Hematopoietic multipotent progenitor cell (in vitro differentiated cells): ENCODE results near the gene GIMAP2. TPM values are rescaled to one million over a fixed set of nuclear protein-coding genes. Genes with fewer than 3 reads are reported as not detected.

ENCODE experiments used
- DNase-seq, 3 donors: peaks; one replicate each; pipeline ENCODE4 v3.0.0-alpha.2; 2011 to 2015; ENCODE audit warnings: low read depth in 2 of 3, low spot score in 2 of 3
- total RNA-seq: library from RNA; depleted of rRNA; stranded (reverse); fragments of >200 nt; gene quantifications from one replicate; pipeline ENCODE4 v1.2.3, GENCODE V29; 2012

The GIMAP2 gene
- total RNA-seq, 1 donor, result 110 TPM

GRCh38 chr7:150731916-150732315 is 46.4 kb downstream of the GIMAP2 start:
- DNase-seq, result no peak

GRCh38 chr7:150732786-150733481 is 47.4 kb downstream of the GIMAP2 start:
- DNase-seq, result no peak

- no peak for DNase-seq
Measured at GRCh38 chr7:150733482-150734095, 48.1 kb downstream of the GIMAP2 start.

GRCh38 chr7:150734254-150734653 is 48.7 kb downstream of the GIMAP2 start:
- no peak for DNase-seq

- no peak for DNase-seq
Measured at GRCh38 chr7:150735596-150736358, 50.3 kb downstream of the GIMAP2 start.

GRCh38 chr7:150736864-150737263 is 51.4 kb downstream of the GIMAP2 start:
- DNase-seq, result no peak

GRCh38 chr7:150737265-150738055 is 52.0 kb downstream of the GIMAP2 start, which contains the start of gene GIMAP5:
Gene GIMAP5 (plus strand): TSS chr7:150737418. CDS start chr7:150740885, 3,467 bp downstream.
- peak in 1 of 3 donors; percentile 39 for DNase-seq

GRCh38 chr7:150738092-150738491 is 52.6 kb downstream of the GIMAP2 start:
- no peak for DNase-seq

GRCh38 chr7:150738591-150739001 is 53.1 kb downstream of the GIMAP2 start:
- DNase-seq, result no peak

GRCh38 chr7:150739033-150739432 is 53.5 kb downstream of the GIMAP2 start:
- no peak for DNase-seq

GRCh38 chr7:150740053-150740452 is 54.5 kb downstream of the GIMAP2 start:
- no peak for DNase-seq

GRCh38 chr7:150742286-150742968 is 56.9 kb downstream of the GIMAP2 start:
- no peak for DNase-seq

Other genes with a start within 250 kb of the GIMAP2 start
- gene GIMAP8, start 235.1 kb upstream of the GIMAP2 start, total RNA-seq, result 4.8 TPM
- gene GIMAP7, start 170.8 kb upstream of the GIMAP2 start, total RNA-seq, result 16.7 TPM
- 1.3 TPM for gene GIMAP4, start 118.3 kb upstream of the GIMAP2 start, total RNA-seq
- gene GIMAP6, start 53.3 kb upstream of the GIMAP2 start, total RNA-seq, result 67.1 TPM
- gene GIMAP1, start 30.9 kb downstream of the GIMAP2 start, total RNA-seq, result 15.9 TPM
- gene GIMAP5, start 51.7 kb downstream of the GIMAP2 start, total RNA-seq, result 29.1 TPM
- gene TMEM176B, start 114.7 kb downstream of the GIMAP2 start, total RNA-seq, result 5.4 TPM
- gene TMEM176A, start 115.1 kb downstream of the GIMAP2 start, total RNA-seq, result 2.4 TPM
- gene AOC1, start 166.8 kb downstream of the GIMAP2 start, total RNA-seq, result 1.1 TPM